Dendritic cell treated with granulocyte-macrophage colony-stimulating factor and Interleukin-4, amounts not matched to agents 40 ng/mL and 50 ng/mL, for 4 days (primary cell): ENCODE measurements around the gene NDFIP1.

ENCODE experiments used
- H3K27ac Mint-ChIP-seq: one replicate; pipeline ENCODE4 v1.8.0; 2022; ENCODE audit warnings: mild to moderate bottlenecking, mixed read lengths
- H3K27me3 Mint-ChIP-seq: one replicate; pipeline ENCODE4 v1.8.0; 2022; ENCODE audit warnings: mild to moderate bottlenecking, mixed read lengths
- H3K36me3 Mint-ChIP-seq: one replicate; pipeline ENCODE4 v1.8.0; 2022; ENCODE audit warnings: low read depth, mixed read lengths
- H3K4me1 Mint-ChIP-seq: one replicate; pipeline ENCODE4 v1.8.0; 2022; ENCODE audit warnings: low read depth, mixed read lengths
- H3K4me3 Mint-ChIP-seq: one replicate; pipeline ENCODE4 v1.8.0; 2022; ENCODE audit warnings: mild to moderate bottlenecking, moderate library complexity, mixed read lengths
- H3K9me3 Mint-ChIP-seq: one replicate; pipeline ENCODE4 v1.8.0; 2022; ENCODE audit warnings: mixed read lengths
- intact Hi-C: fragments of 100-400 bp; cut with micrococcal nuclease; formaldehyde crosslinking; loops from one replicate; pipeline ENCODE4 v1.15.0; 2022

NDFIP1 gene

DNA sequence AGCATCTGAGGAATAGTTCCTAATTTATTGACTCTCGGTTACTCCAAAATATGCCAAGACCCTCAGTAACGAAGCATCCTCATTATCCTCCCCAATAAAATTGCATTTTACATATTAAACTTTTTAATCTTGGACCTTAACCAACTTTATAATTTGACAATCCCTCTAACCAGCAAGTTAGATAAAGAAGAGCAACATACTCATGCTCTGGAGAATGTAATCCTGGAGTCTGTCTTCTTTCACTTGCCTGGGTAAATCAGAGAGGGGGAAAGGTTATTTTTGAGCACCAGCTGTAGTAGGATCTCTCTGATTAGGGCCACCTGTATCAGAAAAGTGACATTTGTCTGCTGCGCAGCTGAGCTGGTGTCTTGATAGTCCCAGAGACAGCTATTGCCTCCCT, 59.8 kb downstream of the NDFIP1 start:
- H3K36me3 Mint-ChIP-seq, result no peaks in the 10 kb centered on the region

DNA sequence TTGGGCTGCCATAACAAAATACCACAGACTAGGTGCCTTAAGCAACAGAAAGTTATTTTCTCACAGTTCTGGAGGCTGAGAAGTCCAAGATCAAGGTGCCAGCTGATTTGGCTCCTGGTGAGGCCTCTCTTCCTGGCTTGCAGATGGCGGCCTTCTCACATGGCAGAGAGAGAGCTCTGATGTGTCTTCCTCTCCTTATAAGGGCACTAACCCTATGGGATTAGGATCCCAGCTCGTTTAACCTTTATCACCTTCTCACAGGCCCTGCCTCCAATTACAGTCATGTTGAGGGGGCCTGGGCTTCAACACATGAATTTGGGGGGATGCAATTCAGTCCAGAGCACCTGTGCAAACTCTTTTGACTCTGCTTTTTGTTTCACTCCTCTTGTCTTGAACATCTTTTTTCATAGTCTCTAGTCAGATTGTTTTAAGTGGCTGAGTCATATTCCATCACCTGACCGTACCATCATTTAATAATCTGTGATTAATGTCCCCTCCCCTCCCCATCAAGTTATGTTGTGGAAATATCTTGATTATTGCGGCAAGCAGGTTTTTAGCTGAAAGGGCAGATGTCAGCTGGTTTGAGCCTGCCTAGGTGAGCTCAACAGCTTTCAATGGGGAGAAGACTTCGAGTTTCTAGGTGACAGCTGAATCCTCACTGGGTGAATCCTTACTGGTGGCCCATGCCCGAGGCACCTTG, 61.8 kb downstream of the NDFIP1 start:
- Mint-ChIP-seq H3K27ac (no peak overlapping the region), H3K36me3 (no peaks in the 10 kb centered on the region), H3K27me3 (peaks cover 10% of the 10 kb centered on the region), H3K4me1 (no peaks in the 10 kb centered on the region), H3K9me3 (peaks cover 5% of the 10 kb centered on the region), H3K4me3 (no peak overlapping the region)
- intact Hi-C loops, result no loop called here

More for the DNA sequence above, 59.8 kb downstream of the NDFIP1 start:
- Mint-ChIP-seq H3K4me1 (no peaks in the 10 kb centered on the region), H3K4me3 (no peak overlapping the region), H3K27ac (no peak overlapping the region), H3K9me3 (peaks cover 5% of the 10 kb centered on the region), H3K27me3 (peaks cover 4% of the 10 kb centered on the region)
- intact Hi-C loops, result no loop called here

DNA sequence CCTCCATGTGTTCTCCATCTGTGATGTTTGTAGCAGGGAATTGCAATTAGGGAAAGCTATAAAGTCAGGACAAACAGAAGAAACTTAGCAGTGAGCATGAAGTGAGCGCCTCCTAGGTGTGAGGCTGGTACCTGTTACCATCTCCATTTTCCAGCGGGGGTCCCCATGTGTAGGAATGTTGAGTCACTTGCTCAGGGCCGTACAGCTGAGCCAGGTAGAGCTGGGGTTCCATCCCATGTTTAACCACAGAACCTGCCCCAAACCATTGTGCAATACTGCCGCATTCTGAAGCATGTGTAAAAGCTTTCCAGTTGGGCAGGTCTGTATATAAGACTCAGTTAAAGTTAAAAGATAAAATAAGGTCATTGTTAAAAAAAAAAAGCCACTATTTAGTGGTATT, 62.7 kb downstream of the NDFIP1 start:
- no peak overlapping the region for H3K27ac Mint-ChIP-seq
- H3K9me3 Mint-ChIP-seq, result peaks cover 5% of the 10 kb centered on the region
- intact Hi-C loops, result no loop called here
- H3K27me3 Mint-ChIP-seq, result peaks cover 10% of the 10 kb centered on the region
- no peaks in the 10 kb centered on the region for H3K36me3 Mint-ChIP-seq
- no peak overlapping the region for H3K4me3 Mint-ChIP-seq
- H3K4me1 Mint-ChIP-seq, result no peaks in the 10 kb centered on the region

- Mint-ChIP-seq H3K36me3 (no peaks in the 10 kb centered on the region), H3K4me3 (no peak overlapping the region), H3K27ac (no peak overlapping the region), H3K9me3 (peaks cover 5% of the 10 kb centered on the region), H3K27me3 (peaks cover 10% of the 10 kb centered on the region), H3K4me1 (no peaks in the 10 kb centered on the region)
- intact Hi-C loops, result no loop called here
Observed at GRCh38 chr5:142175039-142175438, 66.5 kb downstream of the NDFIP1 start.

DNA sequence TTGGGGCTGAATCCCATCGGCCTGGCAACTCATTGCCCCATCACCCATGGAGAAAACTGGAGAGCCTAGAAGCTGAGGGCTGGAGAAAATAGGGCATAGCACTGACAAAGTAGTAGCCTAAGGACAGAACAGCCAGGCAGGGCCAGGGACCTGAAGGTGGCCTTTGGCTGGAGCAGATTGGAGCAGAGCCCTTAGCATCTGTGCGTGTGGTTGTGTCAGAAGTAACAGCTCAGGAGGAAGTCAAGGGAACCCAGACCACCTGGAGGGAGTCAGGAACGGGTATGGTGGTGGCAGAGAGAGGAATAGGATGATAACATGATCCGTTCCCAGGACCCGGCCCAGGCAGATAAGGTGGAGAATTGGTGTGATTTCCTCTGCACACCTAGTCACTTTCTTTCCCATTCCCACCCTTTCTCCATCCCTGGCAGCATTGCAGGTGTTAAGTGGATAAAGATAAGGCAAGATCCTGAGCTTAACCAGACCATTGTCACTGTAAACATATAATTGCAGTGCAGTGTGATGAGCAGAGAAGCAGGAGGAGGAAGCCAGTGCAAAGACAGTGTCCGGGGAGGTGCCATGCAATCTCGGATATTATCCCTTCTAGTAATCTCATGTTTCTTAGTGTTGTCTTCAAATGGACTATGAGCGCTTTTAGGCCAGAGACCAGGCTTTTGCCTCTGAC, 67.0 kb downstream of the NDFIP1 start:
- Mint-ChIP-seq H3K4me3 (no peak overlapping the region), H3K4me1 (no peaks in the 10 kb centered on the region), H3K9me3 (peaks cover 5% of the 10 kb centered on the region), H3K36me3 (no peaks in the 10 kb centered on the region), H3K27ac (no peak overlapping the region), H3K27me3 (peaks cover 10% of the 10 kb centered on the region)
- intact Hi-C loops, result no loop called here

- Mint-ChIP-seq H3K4me1 (no peaks in the 10 kb centered on the region), H3K27me3 (peaks cover 10% of the 10 kb centered on the region), H3K27ac (no peak overlapping the region), H3K9me3 (no peaks in the 10 kb centered on the region), H3K36me3 (no peaks in the 10 kb centered on the region), H3K4me3 (no peak overlapping the region)
- intact Hi-C loops, result no loop called here
Observed at GRCh38 chr5:142176255-142176654, 67.7 kb downstream of the NDFIP1 start.

- no peak overlapping the region for H3K4me3 Mint-ChIP-seq
- intact Hi-C loops, result no loop called here
- H3K27ac Mint-ChIP-seq, result no peak overlapping the region
- H3K9me3 Mint-ChIP-seq, result no peaks in the 10 kb centered on the region
- peaks cover 4% of the 10 kb centered on the region for H3K27me3 Mint-ChIP-seq
- no peaks in the 10 kb centered on the region for H3K36me3 Mint-ChIP-seq
- no peaks in the 10 kb centered on the region for H3K4me1 Mint-ChIP-seq
Observed at GRCh38 chr5:142178651-142179050, 70.1 kb downstream of the NDFIP1 start.

DNA sequence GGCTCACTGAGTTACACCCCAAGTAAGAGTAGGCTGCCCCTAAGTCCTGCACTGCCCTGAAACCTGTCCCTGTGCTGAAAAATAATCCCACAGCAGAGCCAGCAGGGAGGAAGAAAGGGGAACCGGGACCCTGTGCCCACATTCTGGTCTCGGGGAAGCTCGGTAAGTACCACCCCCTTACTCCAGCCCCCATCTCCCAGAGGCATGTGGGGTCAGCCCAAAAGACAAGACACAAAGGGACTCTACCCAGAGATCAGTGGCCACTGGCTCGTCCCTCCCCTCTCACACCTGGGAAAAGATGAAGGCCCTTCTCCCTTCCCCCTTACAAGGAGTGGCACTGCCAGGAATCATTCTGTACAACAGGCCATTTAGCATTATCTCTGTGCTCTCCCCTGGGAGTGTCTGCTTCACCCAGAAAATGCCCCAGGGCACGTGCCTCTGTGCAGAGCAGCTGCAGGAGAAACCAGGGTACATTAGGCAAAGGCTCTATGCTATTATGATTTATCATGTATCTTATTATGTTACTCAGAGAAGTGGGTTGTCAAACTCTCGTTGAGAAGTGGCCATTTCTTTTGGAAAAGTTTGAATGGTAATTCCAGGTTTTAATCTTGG, 71.3 kb downstream of the NDFIP1 start:
- intact Hi-C loops, result no loop called here
- Mint-ChIP-seq H3K27me3 (peaks cover 3% of the 10 kb centered on the region), H3K9me3 (no peaks in the 10 kb centered on the region), H3K4me1 (no peaks in the 10 kb centered on the region), H3K36me3 (no peaks in the 10 kb centered on the region), H3K4me3 (no peak overlapping the region), H3K27ac (no peak overlapping the region)

- no peak overlapping the region for H3K4me3 Mint-ChIP-seq
- no peaks in the 10 kb centered on the region for H3K9me3 Mint-ChIP-seq
- H3K27me3 Mint-ChIP-seq, result peaks cover 4% of the 10 kb centered on the region
- no peak overlapping the region for H3K27ac Mint-ChIP-seq
- no peaks in the 10 kb centered on the region for H3K36me3 Mint-ChIP-seq
- no peaks in the 10 kb centered on the region for H3K4me1 Mint-ChIP-seq
- intact Hi-C loops, result no loop called here
Observed at GRCh38 chr5:142181096-142181495, 72.5 kb downstream of the NDFIP1 start.

DNA sequence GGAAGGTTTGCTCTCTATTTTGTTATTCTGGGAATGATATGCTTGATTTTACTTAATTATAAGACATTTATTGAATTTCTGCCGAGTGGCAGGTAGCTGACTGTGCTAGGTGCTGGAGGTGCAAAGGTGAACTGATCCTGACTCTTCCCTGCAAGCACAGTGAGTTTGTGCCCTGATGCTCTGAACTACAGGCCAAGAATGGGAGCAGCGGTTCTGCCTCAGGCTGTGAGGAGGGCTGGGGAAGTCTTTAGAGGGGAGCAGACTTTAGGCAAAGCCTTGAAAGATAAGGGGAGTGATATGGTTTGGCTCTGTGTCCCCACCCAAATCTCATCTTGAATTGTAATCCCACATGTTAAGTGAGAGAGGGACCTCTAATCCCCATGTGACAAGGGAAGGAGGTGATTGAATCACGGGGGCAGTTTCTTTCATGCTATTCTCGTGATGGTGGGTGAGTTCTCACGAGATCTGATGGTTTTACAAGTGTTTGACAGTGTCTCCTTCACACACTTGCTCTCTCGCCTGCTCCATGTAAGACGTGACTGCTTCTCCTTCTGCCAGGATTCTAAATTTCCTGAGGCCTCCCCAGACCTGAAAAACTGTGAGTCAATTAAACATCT, 73.1 kb downstream of the NDFIP1 start:
- intact Hi-C loops, result no loop called here

DNA sequence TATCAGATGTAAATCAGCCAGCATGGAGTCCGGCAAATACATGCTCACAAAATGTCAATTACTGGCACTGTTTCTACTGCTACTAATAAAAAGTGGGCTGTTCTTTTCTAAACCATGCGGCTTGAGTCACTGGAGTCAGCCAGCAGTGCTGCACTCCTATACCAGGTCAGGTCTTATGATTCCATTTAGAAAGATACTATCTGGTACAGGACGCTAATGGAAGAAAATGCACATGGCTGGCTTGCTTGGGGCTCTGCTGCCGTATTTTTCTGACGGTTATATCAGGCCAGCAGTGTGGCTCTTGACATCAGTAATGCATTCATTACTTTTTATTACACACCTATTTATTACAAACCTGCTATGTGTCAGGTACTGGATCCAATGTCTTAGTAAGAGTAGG, 74.3 kb downstream of the NDFIP1 start:
- no peaks in the 10 kb centered on the region for H3K4me1 Mint-ChIP-seq
- H3K36me3 Mint-ChIP-seq, result no peaks in the 10 kb centered on the region
- peaks cover 15% of the 10 kb centered on the region for H3K27me3 Mint-ChIP-seq
- intact Hi-C loops, result no loop called here
- H3K4me3 Mint-ChIP-seq, result no peak overlapping the region
- no peak overlapping the region for H3K27ac Mint-ChIP-seq
- H3K9me3 Mint-ChIP-seq, result no peaks in the 10 kb centered on the region

More for the DNA sequence above, 73.1 kb downstream of the NDFIP1 start:
- H3K36me3 Mint-ChIP-seq, result no peaks in the 10 kb centered on the region
- H3K27me3 Mint-ChIP-seq, result peaks cover 7% of the 10 kb centered on the region
- H3K4me3 Mint-ChIP-seq, result no peak overlapping the region
- H3K27ac Mint-ChIP-seq, result no peak overlapping the region
- H3K9me3 Mint-ChIP-seq, result no peaks in the 10 kb centered on the region
- no peaks in the 10 kb centered on the region for H3K4me1 Mint-ChIP-seq

DNA sequence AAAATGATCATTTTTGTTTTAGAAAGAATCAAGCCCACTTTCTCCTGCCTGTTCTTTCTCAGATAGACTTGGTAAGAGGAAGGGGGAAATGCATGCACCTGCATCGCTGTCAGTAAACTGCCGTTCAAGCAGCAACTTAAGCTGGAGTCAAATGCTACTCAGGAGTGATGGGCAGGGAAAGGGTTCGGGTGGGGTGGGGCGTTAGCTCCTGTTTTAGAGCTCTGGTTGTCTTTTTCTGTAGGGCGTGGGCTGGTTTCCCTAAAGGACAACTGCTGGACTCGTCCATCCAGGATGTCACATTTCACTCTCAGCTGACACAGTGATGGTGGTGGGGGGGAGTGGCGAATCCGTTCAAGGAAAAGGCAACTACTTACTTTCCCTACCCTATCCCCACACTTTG, 75.0 kb downstream of the NDFIP1 start:
- H3K36me3 Mint-ChIP-seq, result no peaks in the 10 kb centered on the region
- no peak overlapping the region for H3K4me3 Mint-ChIP-seq
- H3K27me3 Mint-ChIP-seq, result peaks cover 15% of the 10 kb centered on the region
- intact Hi-C loops, result no loop called here
- no peaks in the 10 kb centered on the region for H3K9me3 Mint-ChIP-seq
- H3K27ac Mint-ChIP-seq, result no peak overlapping the region
- H3K4me1 Mint-ChIP-seq, result peaks cover 2% of the 10 kb centered on the region

DNA sequence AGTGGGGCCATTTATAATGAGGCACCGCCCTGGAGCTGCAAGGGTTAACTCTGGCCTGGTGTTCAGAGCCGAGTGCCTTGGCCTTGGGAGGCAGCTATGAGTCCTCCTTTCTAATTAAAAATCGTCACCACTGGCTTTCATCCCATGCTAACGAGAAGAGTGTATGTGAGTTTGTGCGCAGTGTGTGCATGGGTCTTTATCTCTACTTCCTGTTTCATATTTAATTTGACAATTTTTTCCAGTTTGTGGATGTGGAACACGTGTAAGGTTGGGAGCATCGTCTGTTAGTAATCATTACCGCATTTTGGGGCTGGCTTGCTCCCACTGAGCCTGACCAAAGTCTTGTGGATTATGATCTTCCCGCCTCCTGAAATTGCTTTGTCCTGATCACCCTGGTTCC, 76.4 kb downstream of the NDFIP1 start:
- peaks cover 20% of the 10 kb centered on the region for H3K27me3 Mint-ChIP-seq
- H3K27ac Mint-ChIP-seq, result no peak overlapping the region
- H3K4me3 Mint-ChIP-seq, result no peak overlapping the region
- H3K9me3 Mint-ChIP-seq, result no peaks in the 10 kb centered on the region
- H3K36me3 Mint-ChIP-seq, result no peaks in the 10 kb centered on the region
- H3K4me1 Mint-ChIP-seq, result peaks cover 6% of the 10 kb centered on the region
- intact Hi-C loops, result no loop called here

GRCh38 chr5:142186514-142186856, 77.9 kb downstream of the NDFIP1 start:
- H3K4me3 Mint-ChIP-seq, result no peak overlapping the region

More at GRCh38 chr5:142186514-142186856, 77.9 kb downstream of the NDFIP1 start:
- Mint-ChIP-seq H3K27ac (no peak overlapping the region), H3K36me3 (no peaks in the 10 kb centered on the region), H3K4me1 (peaks cover 6% of the 10 kb centered on the region), H3K9me3 (no peaks in the 10 kb centered on the region), H3K27me3 (peaks cover 20% of the 10 kb centered on the region)
- intact Hi-C loops, result no loop called here
